AG04450 (cell line): ENCODE measurements around the gene SMYD2. TPM values are rescaled to one million over a fixed set of nuclear protein-coding genes. Genes with fewer than 3 reads are reported as not detected.

Experiments used
- CTCF ChIA-PET: fragments of 300-600, 350-600 bp; formaldehyde crosslinking; extraction: SDS; loops from one replicate; lab custom pipeline; 2022; ENCODE audit warnings: antibody characterized with exemption, inconsistent platforms; lab: Charles Lee
- POLR2A ChIA-PET: fragments of 350-600 bp; formaldehyde crosslinking; extraction: SDS; loops from one replicate; lab custom pipeline; 2021; ENCODE audit warnings: antibody characterized with exemption, inconsistent platforms; lab: Yijun Ruan, JAX
- DNase-seq: peaks from one replicate; pipeline ENCODE4 v3.0.0-alpha.2; 2011; ENCODE audit warnings: low read depth, low spot score
- H3K27ac ChIP-seq: one replicate; pipeline ENCODE4 v1.5.1; 2012; ENCODE audit warnings: low read depth, low read length, control low read depth
- H3K27me3 ChIP-seq: one replicate; pipeline ENCODE4 v1.6.0; 2012; ENCODE audit warnings: low read length; ENCODE audit not compliant: control insufficient read depth, insufficient read depth
- H3K4me3 ChIP-seq: 2 replicates; pipeline ENCODE4 v1.5.1; 2011; ENCODE audit warnings: mild to moderate bottlenecking, low read depth, low read length, control low read depth
- H3K9me3 ChIP-seq: 2 replicates; pipeline ENCODE4 v1.5.1; 2012; ENCODE audit warnings: low read length; ENCODE audit not compliant: control insufficient read depth, insufficient read depth
- CTCF ChIP-seq: IDR thresholded peaks from 2 replicates; pipeline ENCODE4 v1.5.1; 2011; ENCODE audit warnings: low read depth, low read length, control low read depth, inconsistent platforms
- polyA plus RNA-seq: library from polyadenylated mRNA; depleted of rRNA; stranded (reverse); fragments of >200 nt; gene quantifications from 2 replicates; pipeline ENCODE4 v1.2.3, GENCODE V29; 2011

The SMYD2 gene
- polyA plus RNA-seq, 1 experiment: 54.7 TPM

- ChIA-PET CTCF (no interaction called here), POLR2A (no interaction called here)
- Histone ChIP-seq H3K4me3 (no peak overlapping the region), H3K27me3 (no peaks in the 10 kb centered on the region), H3K9me3 (peaks cover 2% of the 10 kb centered on the region; the same call in 1 of the 2 replicates), H3K27ac (peak overlapping the region; percentile 55)
- no peak for TF ChIP-seq CTCF
- DNase-seq: no peak
Measured at GRCh38 chr1:214378492-214378891, 97.5 kb downstream of the SMYD2 start.

GRCh38 chr1:214379236-214379970 lies 98.4 kb downstream of the SMYD2 start:
- no peak for TF ChIP-seq CTCF
- Histone ChIP-seq H3K4me3 (no peak overlapping the region), H3K27ac (no peak overlapping the region), H3K27me3 (no peaks in the 10 kb centered on the region), H3K9me3 (peaks cover 5% of the 10 kb centered on the region; the same call in 1 of the 2 replicates)
- CTCF ChIA-PET: interaction anchor here (1.3 kb wide), 1 partner anchor 48 kb away, joined by 3 read pairs; no protein-coding TSS in a partner anchor
- no peak for DNase-seq
- POLR2A ChIA-PET: no interaction called here

DNA sequence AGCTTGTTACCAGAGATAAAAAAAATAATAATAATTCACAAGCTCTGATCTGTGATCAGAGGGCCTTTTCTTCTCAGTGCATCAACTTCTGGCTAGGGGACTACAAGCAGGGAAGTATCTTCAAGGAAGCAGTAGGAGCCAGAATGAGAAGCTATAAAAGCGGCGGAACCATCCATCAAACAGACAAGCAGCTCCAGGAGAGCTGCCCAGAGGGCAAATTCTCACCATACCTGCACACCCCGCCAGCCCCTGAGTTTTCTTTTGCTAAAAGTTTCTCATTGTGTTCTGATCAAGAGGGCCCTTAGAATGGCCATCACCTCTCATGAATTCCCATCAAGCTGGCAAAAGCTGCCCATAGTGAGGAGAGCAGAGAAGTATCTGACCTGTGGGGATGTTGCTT lies 99.4 kb downstream of the SMYD2 start:
- Histone ChIP-seq H3K9me3 (peaks cover 5% of the 10 kb centered on the region; the same call in 1 of the 2 replicates), H3K27me3 (no peaks in the 10 kb centered on the region), H3K27ac (no peak overlapping the region), H3K4me3 (no peak overlapping the region)
- ChIA-PET CTCF (interaction anchor here (1.1 to 1.3 kb wide), 4 partner anchors 24 to 205 kb away, joined by 3 to 6 read pairs (median 3); no protein-coding TSS in a partner anchor), POLR2A (no interaction called here)
- TF ChIP-seq CTCF: no peak
- no peak for DNase-seq

DNA sequence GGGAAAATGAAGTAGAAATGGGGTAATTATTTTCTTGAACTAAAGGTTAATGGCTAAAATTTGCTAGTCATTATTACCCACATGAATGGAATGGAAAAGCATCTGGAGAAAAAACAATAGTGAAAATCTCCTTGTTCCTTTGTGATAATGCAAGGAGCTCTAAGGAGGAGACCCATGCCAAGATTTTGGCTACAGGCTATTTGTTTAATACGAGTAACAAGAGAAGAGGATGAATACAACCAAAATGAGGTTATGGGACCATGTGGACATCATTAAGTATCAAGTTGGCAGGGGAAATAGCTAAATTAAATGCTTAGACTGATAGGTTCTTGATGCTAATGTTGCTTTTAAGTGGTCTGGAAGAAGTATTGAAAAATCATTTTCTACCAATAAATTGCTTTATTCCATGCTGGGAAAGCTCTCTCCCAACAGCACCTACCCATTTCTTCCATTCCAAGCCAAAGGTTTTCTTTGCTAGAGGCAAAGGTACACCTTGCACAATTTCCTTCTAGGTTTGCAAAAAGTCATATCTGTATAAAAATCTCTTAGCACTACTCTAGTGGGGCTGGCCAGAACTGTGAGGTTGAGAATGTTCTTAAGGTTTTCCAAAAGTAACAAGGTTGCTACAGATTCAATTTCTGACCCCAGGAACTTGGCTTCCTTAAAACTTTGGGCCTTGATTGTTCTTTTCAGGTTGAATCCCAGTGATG lies 100.2 kb downstream of the SMYD2 start:
- TF ChIP-seq CTCF: no peak
- DNase-seq: no peak
- Histone ChIP-seq H3K27ac (no peak overlapping the region), H3K4me3 (no peak overlapping the region), H3K9me3 (peaks cover 5% of the 10 kb centered on the region; the same call in 1 of the 2 replicates), H3K27me3 (no peaks in the 10 kb centered on the region)
- POLR2A ChIA-PET: no interaction called here
- CTCF ChIA-PET: interaction anchor here (1.1 to 1.3 kb wide), 4 partner anchors 23 to 204 kb away, joined by 3 to 6 read pairs (median 3); no protein-coding TSS in a partner anchor
